ENCODE results near the gene PI4KB. TPM values are rescaled to one million over a fixed set of nuclear protein-coding genes. Genes with fewer than 3 reads are reported as not detected.
A peak's percentile ranks its signal among the peaks of the same experiment; 100 is the strongest.

PI4KB gene
- total and polyA plus RNA-seq, 2 of the 13 experiments (the other 11 are each of a cell fraction or from before 2014, with no cell fraction given): 19.5 to 29.3 TPM

- in situ Hi-C loops (cut with HindIII; ENCODE audit: extremely low pct_ligation_motif_present, low pct_unique_long_range_greater_than_20kb): no loop called here
- ChIA-PET CTCF (ENCODE audit: low intra/inter-chr PET ratio, low total read pairs) (no interaction called here), POLR2A (no interaction called here)
- ATAC-seq: no peak
- Histone ChIP-seq H3K36me3 (replicated peaks in 1 of 2; ENCODE audit: control insufficient read depth in 1 of 2, insufficient read depth in 2 of 2, low read length in 2 of 2) (peaks cover 40 to 70% of the 10 kb centered on the region in 2 experiments), H4K20me1 (ENCODE audit: insufficient read depth, low read length) (peaks cover 13% of the 10 kb centered on the region; the same call in 1 of the 2 replicates), H2AFZ (ENCODE audit: low read length) (no peak overlapping the region), H3K4me2 (ENCODE audit: low read depth, low read length) (no peak overlapping the region), H3K79me2 (ENCODE audit: insufficient read depth, low read length) (peaks cover 25% of the 10 kb centered on the region), H3K27ac (ENCODE audit: extremely low read length, insufficient read depth, low read length) (no peak overlapping the region), H3K4me3 (replicated peaks in 1 of 3; ENCODE audit: insufficient read depth in 1 of 3, low read depth in 2 of 3, low read length in 3 of 3) (no peak overlapping the region), H3K4me1 (ENCODE audit: insufficient read depth, low read length) (peaks cover 16% of the 10 kb centered on the region), H3K9me3 (ENCODE audit: low read length) (no peaks in the 10 kb centered on the region), H3K9ac (ENCODE audit: insufficient read depth, low read depth, low read length) (no peak overlapping the region), H3K27me3 (ENCODE audit: control insufficient read depth in 1 of 2, insufficient read depth in 2 of 2, low read length in 2 of 2) (no peaks in the 10 kb centered on the region; a peak in 1 of 5 replicates)
- FAIRE-seq: no peak
- intact Hi-C loops (cut with micrococcal nuclease; ENCODE audit: unreplicated experiment): no loop called here
- TF ChIP-seq, protein P1, sequence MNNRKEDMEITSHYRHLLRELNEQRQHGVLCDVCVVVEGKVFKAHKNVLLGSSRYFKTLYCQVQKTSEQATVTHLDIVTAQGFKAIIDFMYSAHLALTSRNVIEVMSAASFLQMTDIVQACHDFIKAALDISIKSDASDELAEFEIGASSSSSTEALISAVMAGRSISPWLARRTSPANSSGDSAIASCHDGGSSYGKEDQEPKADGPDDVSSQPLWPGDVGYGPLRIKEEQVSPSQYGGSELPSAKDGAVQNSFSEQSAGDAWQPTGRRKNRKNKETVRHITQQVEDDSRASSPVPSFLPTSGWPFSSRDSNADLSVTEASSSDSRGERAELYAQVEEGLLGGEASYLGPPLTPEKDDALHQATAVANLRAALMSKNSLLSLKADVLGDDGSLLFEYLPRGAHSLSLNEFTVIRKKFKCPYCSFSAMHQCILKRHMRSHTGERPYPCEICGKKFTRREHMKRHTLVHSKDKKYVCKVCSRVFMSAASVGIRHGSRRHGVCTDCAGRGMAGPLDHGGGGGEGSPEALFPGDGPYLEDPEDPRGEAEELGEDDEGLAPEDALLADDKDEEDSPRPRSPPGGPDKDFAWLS (CRISPR knock-in tag; IDR thresholded peaks at IDR 0.05; ENCODE audit: borderline replicate concordance): no peak
- TF ChIP-seq AGO2 (optimal IDR thresholded peaks at IDR 0.05; ENCODE audit: low read depth, low read length): peak; percentile 79
- TF ChIP-seq RBFOX2 (IDR thresholded peaks at IDR 0.05; ENCODE audit: low read depth, low read length): peak; percentile 76
- peak; percentile 10; the same call in 1 of the 2 replicates for TF ChIP-seq RXRA (CRISPR knock-in tag; IDR thresholded peaks at IDR 0.05)
- TF ChIP-seq ZC3H13 (CRISPR knock-in tag; IDR thresholded peaks at IDR 0.05): peak; percentile 72; the same call in 1 of the 2 replicates
- 88% methylated on average over 2 of the region's 22 CpGs for WGBS (ENCODE audit: low lambda C conversion rate)
- BruUV-seq (replicated peaks): no TSS peak
- DNase-seq (ENCODE audit: low spot score): no peak
These were observed 39.3 kb downstream of the PI4KB start for GRCh38 chr1:151287767-151288500.

DNA sequence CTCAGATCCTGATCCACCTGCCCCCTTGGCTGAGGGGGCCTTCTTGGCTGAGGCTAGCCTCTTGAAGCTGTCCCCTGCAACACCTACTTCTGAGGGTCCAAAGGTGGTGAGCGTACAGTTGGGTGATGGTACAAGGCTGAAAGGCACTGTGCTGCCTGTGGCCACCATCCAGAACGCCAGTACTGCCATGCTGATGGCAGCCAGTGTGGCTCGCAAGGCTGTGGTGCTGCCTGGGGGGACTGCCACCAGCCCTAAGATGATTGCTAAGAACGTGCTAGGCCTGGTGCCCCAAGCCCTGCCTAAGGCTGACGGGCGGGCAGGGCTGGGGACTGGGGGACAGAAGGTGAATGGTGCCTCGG is 39.9 kb downstream of the PI4KB start:
- WGBS (ENCODE audit: low lambda C conversion rate): 94% methylated on average over 5 of the region's 7 CpGs
- H3K27me3 ChIP-seq (ENCODE audit: control insufficient read depth in 1 of 2, insufficient read depth in 2 of 2, low read length in 2 of 2): no peaks in the 10 kb centered on the region; a peak in 1 of 5 replicates
- TF ChIP-seq PCBP1 (IDR thresholded peaks at IDR 0.05; ENCODE audit: borderline replicate concordance, low read depth, low read length): no peak
- TF ChIP-seq ZNF674 (CRISPR knock-in tag; IDR thresholded peaks at IDR 0.05; ENCODE audit: low read depth): no peak
- TF ChIP-seq MAFG (CRISPR knock-in tag; IDR thresholded peaks at IDR 0.05): no peak
- TF ChIP-seq SALL1 (CRISPR knock-in tag; IDR thresholded peaks at IDR 0.05): no peak
- no peak for TF ChIP-seq ZNF224 (CRISPR knock-in tag; IDR thresholded peaks at IDR 0.05)
- H3K4me2 ChIP-seq (ENCODE audit: low read depth, low read length): no peak overlapping the region
- peaks cover 16% of the 10 kb centered on the region for H3K4me1 ChIP-seq (ENCODE audit: insufficient read depth, low read length)
- no TSS peak for BruUV-seq (replicated peaks)
- no peak overlapping the region for H3K9ac ChIP-seq (ENCODE audit: insufficient read depth, low read depth, low read length)
- H3K79me2 ChIP-seq (ENCODE audit: insufficient read depth, low read length): peaks cover 32% of the 10 kb centered on the region
- H2AFZ ChIP-seq (ENCODE audit: low read length): no peak overlapping the region
- no peak overlapping the region for H3K4me3 ChIP-seq (replicated peaks in 1 of 3; ENCODE audit: insufficient read depth in 1 of 3, low read depth in 2 of 3, low read length in 3 of 3)
- POLR2A ChIA-PET: interaction anchor here (1.0 kb wide), 1 partner anchor 14 kb away, joined by 4 read pairs; no protein-coding TSS in a partner anchor
- no peak for DNase-seq (ENCODE audit: low spot score)
- CTCF ChIA-PET (ENCODE audit: low intra/inter-chr PET ratio, low total read pairs): no interaction called here
- no peaks in the 10 kb centered on the region for H3K9me3 ChIP-seq (ENCODE audit: low read length)
- intact Hi-C loops (cut with micrococcal nuclease; ENCODE audit: unreplicated experiment) (no loop called here), in situ Hi-C loops (cut with HindIII; ENCODE audit: extremely low pct_ligation_motif_present, low pct_unique_long_range_greater_than_20kb) (no loop called here)
- peaks cover 13% of the 10 kb centered on the region; the same call in 1 of the 2 replicates for H4K20me1 ChIP-seq (ENCODE audit: insufficient read depth, low read length)
- no peak for FAIRE-seq
- H3K27ac ChIP-seq (ENCODE audit: extremely low read length, insufficient read depth, low read length): no peak overlapping the region
- ATAC-seq: no peak
- H3K36me3 ChIP-seq (replicated peaks in 1 of 2; ENCODE audit: control insufficient read depth in 1 of 2, insufficient read depth in 2 of 2, low read length in 2 of 2): peaks cover 40 to 63% of the 10 kb centered on the region in 2 experiments

Data from HepG2 (cell line).